Measurements from ENCODE around the gene GCSAM.

GRCh38 chr3:112101916-112102315 lies 31.1 kb downstream of the GCSAM start:
- no peak for TF ChIP-seq CTCF (IDR thresholded peaks at IDR 0.05)
- TF ChIP-seq POLR2AphosphoS5 (IDR thresholded peaks at IDR 0.05): no peak

Data from upper lobe of left lung (tissue), 4 donors.